H1 (cell line): Measurements from ENCODE around the gene ANKRD6. TPM values are rescaled to one million over a fixed set of nuclear protein-coding genes. Genes with fewer than 3 reads are reported as not detected.
A peak's percentile ranks its signal among the peaks of the same experiment; 100 is the strongest.

Experiments used
- CTCF ChIA-PET: fragments of 300-600 bp; sonication (Branson Sonifier 250); formaldehyde crosslinking; loops from one replicate; lab custom pipeline; 2021; ENCODE audit not compliant: partially characterized antibody; lab: Charles Lee
- POLR2A ChIA-PET: fragments of 300-600 bp; sonication (Branson Sonifier 250); formaldehyde crosslinking; loops from one replicate; lab custom pipeline; 2021; ENCODE audit warnings: inconsistent platforms; ENCODE audit not compliant: partially characterized antibody; lab: Charles Lee
- DNase-seq, 2 experiments: peaks; one replicate each; pipeline versions ENCODE4 v3.0.0 to v3.0.0-alpha.2; 2010 to 2022; ENCODE audit warnings: low spot score in 2 of 2, low read depth in 1 of 2, mixed read lengths in 1 of 2
- FAIRE-seq: peaks from 2 replicates; lab custom pipeline; 2011; peaks lifted over from hg19 to GRCh38; lab: Jason Lieb, UNC
- H2AFZ ChIP-seq: 2 replicates; pipeline ENCODE4 v1.8.1; 2012; ENCODE audit warnings: low read length, inconsistent platforms
- H2AK5ac ChIP-seq: 2 replicates; pipeline ENCODE4 v1.6.1; 2013; ENCODE audit warnings: low read depth, low read length
- H2BK120ac ChIP-seq: replicated peaks from 2 replicates; pipeline ENCODE3; 2013; ENCODE audit warnings: low read depth, low read length, inconsistent platforms
- H2BK12ac ChIP-seq: 2 replicates; pipeline ENCODE4 v1.6.1; 2013; ENCODE audit warnings: low read depth, low read length
- H2BK15ac ChIP-seq: 2 replicates; pipeline ENCODE4 v1.6.1; 2013; ENCODE audit warnings: low read length
- H2BK20ac ChIP-seq: 2 replicates; pipeline ENCODE4 v1.6.1; 2013; ENCODE audit warnings: low read length
- H2BK5ac ChIP-seq: 2 replicates; pipeline ENCODE4 v1.6.1; 2013; ENCODE audit warnings: low read depth, low read length
- H3K14ac ChIP-seq: 2 replicates; pipeline ENCODE4 v1.6.1; 2013; ENCODE audit warnings: inconsistent platforms; ENCODE audit not compliant: insufficient read length
- H3K18ac ChIP-seq: 2 replicates; pipeline ENCODE4 v1.6.1; 2013; ENCODE audit warnings: low read length; ENCODE audit errors: extremely low read depth
- H3K23ac ChIP-seq: 2 replicates; pipeline ENCODE4 v1.6.1; 2013; ENCODE audit warnings: inconsistent platforms; ENCODE audit not compliant: insufficient read length
- H3K23me2 ChIP-seq: 2 replicates; pipeline ENCODE4 v1.6.1; 2013; ENCODE audit warnings: low read depth, low read length
- H3K27ac ChIP-seq: 2 replicates; pipeline ENCODE4 v1.6.1; 2011; ENCODE audit warnings: low read depth, low read length, inconsistent platforms
- H3K27me3 ChIP-seq, 4 experiments: replicated peaks in 1 of 4; 1 replicate in 1 of 4; 2 replicates in 3 of 4; pipeline versions ENCODE4 v1.6.1 to v1.8.1; 2011 to 2013; ENCODE audit warnings: low read length in 3 of 4, mild to moderate bottlenecking in 3 of 4, inconsistent platforms in 2 of 4, mixed read lengths in 2 of 4, moderate library complexity in 1 of 4; ENCODE audit not compliant: control insufficient read depth in 3 of 4, insufficient read depth in 3 of 4; ENCODE audit errors: extremely low read depth in 1 of 4
- H3K36me3 ChIP-seq, 4 experiments: 2 replicates each; pipeline versions ENCODE4 v1.6.1 to v1.8.1; 2011 to 2013; ENCODE audit warnings: mild to moderate bottlenecking in 4 of 4, low read length in 3 of 4, moderate library complexity in 2 of 4, control low read depth in 1 of 4, inconsistent platforms in 1 of 4; ENCODE audit not compliant: insufficient read depth in 4 of 4, control insufficient read depth in 2 of 4
- H3K4ac ChIP-seq: replicated peaks from 2 replicates; pipeline ENCODE3; 2013; ENCODE audit warnings: low read length, low read depth, mixed read lengths, inconsistent platforms; ENCODE audit not compliant: insufficient read length
- H3K4me1 ChIP-seq, 4 experiments: replicated peaks in 1 of 4; 1 replicate in 1 of 4; 2 replicates in 3 of 4; pipeline versions ENCODE4 v1.6.1 to v1.8.1; 2011 to 2013; ENCODE audit warnings: low read length in 3 of 4, inconsistent platforms in 2 of 4, mixed read lengths in 1 of 4; ENCODE audit not compliant: insufficient read depth in 4 of 4, control insufficient read depth in 3 of 4
- H3K4me2 ChIP-seq, 2 experiments: 2 replicates each; pipeline versions ENCODE4 v1.6.1 to v1.8.1; 2011 to 2013; ENCODE audit warnings: low read depth in 2 of 2, low read length in 2 of 2, control low read depth in 1 of 2, inconsistent platforms in 1 of 2, mild to moderate bottlenecking in 1 of 2; ENCODE audit not compliant: insufficient read depth in 1 of 2
- H3K4me3 ChIP-seq, 4 experiments: fragments of 200-600, 300-600 bp in 1 of 4; sonication (generic), shearing (Covaris generic), sonication (Bioruptor Twin) in 1 of 4; 2 replicates each; pipeline versions ENCODE4 v1.5.1 to v1.8.1; 2011 to 2016; ENCODE audit warnings: low read length in 4 of 4, low read depth in 3 of 4, control low read depth in 2 of 4, inconsistent platforms in 2 of 4, mild to moderate bottlenecking in 2 of 4, mixed read lengths in 1 of 4, moderate library complexity in 1 of 4; ENCODE audit not compliant: insufficient read depth in 2 of 4; ENCODE audit errors: extremely low read depth in 1 of 4
- H3K56ac ChIP-seq: replicated peaks from 2 replicates; pipeline ENCODE3; 2013; ENCODE audit warnings: low read depth, mild to moderate bottlenecking, mixed read lengths, low read length, inconsistent platforms; ENCODE audit not compliant: insufficient read length
- H3K79me1 ChIP-seq: 2 replicates; pipeline ENCODE4 v1.6.1; 2013; ENCODE audit warnings: low read depth, low read length, control low read depth
- H3K79me2 ChIP-seq, 2 experiments: 2 replicates each; pipeline versions ENCODE4 v1.6.1 to v1.8.1; 2012 to 2013; ENCODE audit warnings: low read length in 2 of 2, mild to moderate bottlenecking in 2 of 2, inconsistent platforms in 1 of 2; ENCODE audit not compliant: insufficient read depth in 2 of 2, control insufficient read depth in 1 of 2
- H3K9ac ChIP-seq, 4 experiments: replicated peaks in 1 of 4; 1 replicate in 1 of 4; 2 replicates in 3 of 4; pipeline versions ENCODE4 v1.6.1 to v1.8.1; 2011 to 2013; ENCODE audit warnings: low read depth in 3 of 4, low read length in 3 of 4, control low read depth in 2 of 4, mild to moderate bottlenecking in 2 of 4, moderate library complexity in 2 of 4, inconsistent platforms in 1 of 4; ENCODE audit errors: extremely low read depth in 1 of 4
- H3K9me3 ChIP-seq, 2 experiments: 2 replicates each; pipeline versions ENCODE4 v1.6.1 to v1.8.1; 2012 to 2013; ENCODE audit warnings: mild to moderate bottlenecking in 2 of 2, moderate library complexity in 2 of 2, control low read depth in 1 of 2, inconsistent platforms in 1 of 2, low read depth in 1 of 2, low read length in 1 of 2, mixed read lengths in 1 of 2; ENCODE audit not compliant: insufficient read depth in 2 of 2
- H4K20me1 ChIP-seq, 2 experiments: replicated peaks in 1 of 2; 2 replicates each; pipeline versions ENCODE3 to v1.8.1; 2011 to 2013; ENCODE audit warnings: inconsistent platforms in 2 of 2, low read length in 2 of 2, mild to moderate bottlenecking in 1 of 2; ENCODE audit not compliant: insufficient read depth in 2 of 2, control insufficient read depth in 1 of 2
- H4K5ac ChIP-seq: 2 replicates; pipeline ENCODE4 v1.6.1; 2013; ENCODE audit warnings: low read length, low read depth, mixed read lengths, inconsistent platforms; ENCODE audit not compliant: insufficient read length
- H4K8ac ChIP-seq: 2 replicates; pipeline ENCODE4 v1.8.0; 2013; ENCODE audit warnings: mild to moderate bottlenecking, moderate library complexity, low read length, inconsistent platforms; ENCODE audit not compliant: insufficient read depth; ENCODE audit errors: extremely low read depth
- H4K91ac ChIP-seq: replicated peaks from 2 replicates; pipeline ENCODE3; 2013; ENCODE audit warnings: low read length, mixed read lengths, inconsistent platforms; ENCODE audit not compliant: insufficient read length
- CHD2 ChIP-seq: IDR thresholded peaks from 2 replicates; pipeline ENCODE4 v1.6.1; 2012; ENCODE audit warnings: low read length, improper control_type of control experiment
- CREB1 ChIP-seq: IDR thresholded peaks from 2 replicates; pipeline ENCODE4 v1.6.1; 2012; ENCODE audit warnings: inconsistent platforms
- CTBP2 ChIP-seq: IDR thresholded peaks from 2 replicates; pipeline ENCODE4 v1.7.0; 2011; ENCODE audit warnings: borderline replicate concordance, mild to moderate bottlenecking, moderate library complexity, mixed read lengths, low read length; ENCODE audit not compliant: insufficient read depth, insufficient read length
- KDM4A ChIP-seq: IDR thresholded peaks from one replicate; pipeline ENCODE4 v1.7.1; 2012; ENCODE audit warnings: low read depth, mild to moderate bottlenecking, moderate library complexity, low read length, inconsistent platforms; ENCODE audit not compliant: severe bottlenecking
- KDM5A ChIP-seq: fragments of 200-600 bp; IDR thresholded peaks from 2 replicates; pipeline ENCODE4 v1.7.1; 2012; ENCODE audit warnings: mild to moderate bottlenecking, low read length, inconsistent platforms, mixed read lengths
- NRF1 ChIP-seq: IDR thresholded peaks from 2 replicates; pipeline ENCODE4 v1.6.1; 2011; ENCODE audit warnings: mild to moderate bottlenecking, low read depth, low read length, improper control_type of control experiment
- POLR2A ChIP-seq, 2 experiments: IDR thresholded peaks; 1 replicate in 1 of 2; 2 replicates in 1 of 2; pipeline ENCODE4 v1.6.1; 2011; ENCODE audit warnings: low read depth in 2 of 2, low read length in 2 of 2, mild to moderate bottlenecking in 2 of 2; ENCODE audit errors: control extremely low read depth in 1 of 2
- RBBP5 ChIP-seq: IDR thresholded peaks from 2 replicates; pipeline ENCODE4 v1.7.1; 2012; ENCODE audit warnings: low read depth, mild to moderate bottlenecking, inconsistent platforms, low read length, moderate library complexity, borderline replicate concordance
- SP4 ChIP-seq: IDR thresholded peaks from 2 replicates; pipeline ENCODE4 v1.6.1; 2012; ENCODE audit warnings: low read length, inconsistent platforms
- SRF ChIP-seq: IDR thresholded peaks from 2 replicates; pipeline ENCODE4 v1.6.1; 2011; ENCODE audit warnings: mild to moderate bottlenecking, low read depth, low read length, moderate library complexity
- TCF12 ChIP-seq: IDR thresholded peaks from 2 replicates; pipeline ENCODE4 v1.6.1; 2011; ENCODE audit warnings: low read depth, mild to moderate bottlenecking, low read length
- WGBS, 2 experiments: shearing (Covaris generic) in 1 of 2; methylation state at CpG; one replicate each; pipeline versions ENCODE4 v1.1.6 to v1.1.7; 2013 to 2015; ENCODE audit warnings: low lambda C conversion rate in 2 of 2, mixed read lengths in 2 of 2, inconsistent platforms in 1 of 2, low coverage in 1 of 2, missing lambda C conversion rate in 1 of 2; ENCODE audit not compliant: insufficient replicate concordance in 2 of 2, insufficient coverage in 1 of 2, insufficient read length in 1 of 2; ENCODE audit errors: extremely low coverage in 1 of 2, missing lambda C conversion rate in 1 of 2; 5-methylcytosine and 5-hydroxymethylcytosine counted together
- polyA plus RNA-seq, 7 experiments: library from polyadenylated mRNA; depleted of rRNA in 3 of 7; stranded (reverse) in 5 of 7; unstranded in 2 of 7; fragments of >200 nt in 5 of 7; fragments of 200-250 nt in 2 of 7; gene quantifications; 1 replicate in 5 of 7; 2 replicates in 1 of 7; 4 replicates in 1 of 7; pipeline versions ENCODE4 v1.2.1 to v1.2.3, GENCODE V29; 2011 to 2013; ENCODE audit warnings: missing spikeins in 2 of 7, mixed read lengths in 2 of 7
- total RNA-seq: library from RNA; stranded (reverse); fragmentation: NEBNext Ultra II Directional; extraction: Animal tissue kit (Norgen Biotek cat#: 25700); gene quantifications from 2 replicates; pipeline ENCODE4 v1.2.1, GENCODE V29; 2021
- TF ChIP-seq, protein P1 (sequence below): IDR thresholded peaks from 2 replicates; pipeline ENCODE4 v1.6.1; 2012; ENCODE audit warnings: inconsistent platforms

The ANKRD6 gene
- total and polyA plus RNA-seq, 2 of the 8 experiments (the other 6 are each of a cell fraction or from before 2014, with no cell fraction given): 5.9 to 12.8 TPM

DNA sequence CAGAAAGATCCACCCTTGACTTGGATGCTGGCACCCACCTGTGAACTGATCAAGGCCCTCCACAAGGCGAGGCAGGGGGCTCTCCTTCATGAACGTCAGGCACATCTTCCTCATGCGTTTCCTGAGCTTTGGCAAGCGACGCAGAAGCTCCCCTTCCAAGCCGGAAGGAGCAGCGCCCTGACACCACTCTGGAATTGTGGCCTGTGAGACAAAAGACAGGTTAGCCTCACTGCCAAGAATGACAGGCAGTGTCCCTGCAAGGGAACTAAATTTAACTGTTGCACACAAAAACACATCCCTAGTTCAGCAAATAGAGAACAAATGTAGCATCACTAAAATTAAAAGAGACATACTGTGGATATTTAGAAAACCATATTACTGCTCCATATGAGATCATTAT, 247.6 kb downstream of the ANKRD6 start:
- DNase-seq (no peak), FAIRE-seq (no peak)
- Histone ChIP-seq H3K36me3 (peaks cover 45 to 93% (median 74%) of the 10 kb centered on the region in 4 experiments), H3K4me2 (no peak overlapping the region), H3K9me3 (no peaks in the 10 kb centered on the region), H3K14ac (no peak overlapping the region), H3K4me3 (no peak overlapping the region), H2AK5ac (no peak overlapping the region), H3K79me2 (0 out of 4 replicates have a peak, but pooled peaks cover 0 to 4% of the 10 kb centered on the region in 2 experiments), H3K27me3 (no peaks in the 10 kb centered on the region), H3K4ac (no peak overlapping the region), H3K27ac (0 out of 2 replicates have a peak overlapping the region, but pooled peaks have one; percentile 26), H3K9ac (no peak overlapping the region; a peak in 1 of 7 replicates), H2BK5ac (peak overlapping the region; percentile 83; the same call in 1 of the 2 replicates), H4K5ac (no peak overlapping the region), H3K18ac (no peak overlapping the region), H3K23me2 (no peaks in the 10 kb centered on the region), H3K23ac (no peak overlapping the region), H3K4me1 (peaks cover 12 to 26% (median 20%) of the 10 kb centered on the region in 4 experiments; a peak in 6 of 7 replicates), H4K8ac (no peak overlapping the region; the same call in 1 of the 2 replicates), H4K20me1 (no peaks in the 10 kb centered on the region), H2AFZ (no peak overlapping the region), H4K91ac (no peak overlapping the region), H2BK15ac (no peak overlapping the region), H3K56ac (no peak overlapping the region), H3K79me1 (no peaks in the 10 kb centered on the region; the same call in 1 of the 2 replicates), H2BK12ac (peak overlapping the region; percentile 20; the same call in 1 of the 2 replicates), H2BK120ac (no peak overlapping the region), H2BK20ac (peak overlapping the region; percentile 72; the same call in 1 of the 2 replicates)
- 86% methylated on average over 7 of the region's 7 CpGs; no CpG with 5 or more reads in 1 of the 2 experiments for WGBS, 2 experiments
- ChIA-PET CTCF (no interaction called here), POLR2A (interaction anchor here (0.8 to 1.2 kb wide), 2 partner anchors 10 to 12 kb away, joined by 3 read pairs; no protein-coding TSS in a partner anchor)
- TF ChIP-seq SRF: no peak
- TF ChIP-seq, protein P1, sequence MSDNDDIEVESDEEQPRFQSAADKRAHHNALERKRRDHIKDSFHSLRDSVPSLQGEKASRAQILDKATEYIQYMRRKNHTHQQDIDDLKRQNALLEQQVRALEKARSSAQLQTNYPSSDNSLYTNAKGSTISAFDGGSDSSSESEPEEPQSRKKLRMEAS: no peak
- no peak for TF ChIP-seq SP4
- TF ChIP-seq CHD2: no peak
- TF ChIP-seq NRF1: no peak
- no peak for TF ChIP-seq TCF12
- no peak for TF ChIP-seq RBBP5
- no peak for TF ChIP-seq POLR2A (IDR thresholded peaks at IDR 0.05; ENCODE audit: control extremely low read depth in 1 of 2, low read depth in 2 of 2, low read length in 2 of 2)
- no peak for TF ChIP-seq KDM4A
- TF ChIP-seq CTBP2: no peak
- TF ChIP-seq CREB1: no peak
- TF ChIP-seq KDM5A: no peak
